Measurements from ENCODE around the gene LRRC63.

GRCh38 chr13:46172531-46172991 lies 39.2 kb upstream of the LRRC63 start:
- TF ChIP-seq CTCF (IDR thresholded peaks at IDR 0.05): no peak
- no peak for TF ChIP-seq POLR2A (IDR thresholded peaks at IDR 0.05)
